WERI-Rb-1 (cell line): ENCODE results near the gene PTPRB.

Experiments used
- DNase-seq: peaks from one replicate; pipeline ENCODE4 v3.0.0-alpha.2; 2020
- H3K27ac ChIP-seq: fragments of 250-450 bp; sonication (Bioruptor Pico); 2 replicates; pipeline ENCODE4 v1.5.1; 2020; ENCODE audit warnings: mild to moderate bottlenecking, moderate library complexity
- H3K27me3 ChIP-seq: fragments of 250-450 bp; sonication (Bioruptor Pico); 2 replicates; pipeline ENCODE4 v1.5.1; 2021; ENCODE audit warnings: mild to moderate bottlenecking, low read depth, moderate library complexity; ENCODE audit not compliant: insufficient read depth, severe bottlenecking
- H3K36me3 ChIP-seq: fragments of 250-450 bp; sonication (Bioruptor Pico); 2 replicates; pipeline ENCODE4 v1.5.1; 2020; ENCODE audit warnings: mild to moderate bottlenecking, moderate library complexity
- H3K4me3 ChIP-seq: 2 replicates; pipeline ENCODE4 v1.5.1; 2011; ENCODE audit warnings: low read depth, mild to moderate bottlenecking, control low read depth, low read length
- H3K9me3 ChIP-seq: fragments of 250-450 bp; sonication (Bioruptor Pico); 2 replicates; pipeline ENCODE4 v1.5.1; 2021; ENCODE audit warnings: mild to moderate bottlenecking, moderate library complexity; ENCODE audit not compliant: severe bottlenecking
- TF ChIP-seq, protein P1 (sequence below): IDR thresholded peaks from 2 replicates; pipeline ENCODE4 v1.5.1; 2011; ENCODE audit warnings: low read depth, mild to moderate bottlenecking, control low read depth, inconsistent platforms, low read length

Gene PTPRB

DNA sequence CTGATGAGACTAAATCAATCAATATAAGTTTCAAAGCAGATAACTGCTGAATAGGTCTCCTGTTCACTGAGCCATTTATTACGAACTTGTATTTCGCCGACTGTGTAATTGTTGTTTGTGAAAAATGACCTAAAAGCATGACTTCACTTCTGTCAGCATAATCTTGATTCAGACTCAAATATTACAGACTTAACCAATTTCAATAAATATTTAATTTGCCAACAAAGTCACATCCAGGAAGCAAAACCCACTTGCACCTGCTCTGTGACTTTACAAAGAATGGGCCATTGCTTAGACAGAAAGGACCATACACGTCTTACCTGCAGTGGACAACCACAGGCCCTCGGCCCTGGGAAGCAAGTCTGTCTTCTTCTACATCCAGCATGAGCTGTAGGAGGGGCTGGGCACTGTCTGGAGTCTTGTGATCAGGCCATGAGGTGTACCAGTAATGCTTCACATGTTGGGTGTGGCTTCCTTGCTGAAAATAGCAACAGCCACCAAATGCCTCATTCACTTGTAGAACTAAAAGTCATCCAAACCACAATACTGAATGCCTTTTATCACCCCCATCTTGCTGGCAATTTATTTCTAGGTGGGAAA is 23.5 kb upstream of the PTPRB start:
- no peak for DNase-seq
- H3K27ac ChIP-seq, result no peak overlapping the region
- no peaks in the 10 kb centered on the region for H3K27me3 ChIP-seq
- TF ChIP-seq, protein P1, sequence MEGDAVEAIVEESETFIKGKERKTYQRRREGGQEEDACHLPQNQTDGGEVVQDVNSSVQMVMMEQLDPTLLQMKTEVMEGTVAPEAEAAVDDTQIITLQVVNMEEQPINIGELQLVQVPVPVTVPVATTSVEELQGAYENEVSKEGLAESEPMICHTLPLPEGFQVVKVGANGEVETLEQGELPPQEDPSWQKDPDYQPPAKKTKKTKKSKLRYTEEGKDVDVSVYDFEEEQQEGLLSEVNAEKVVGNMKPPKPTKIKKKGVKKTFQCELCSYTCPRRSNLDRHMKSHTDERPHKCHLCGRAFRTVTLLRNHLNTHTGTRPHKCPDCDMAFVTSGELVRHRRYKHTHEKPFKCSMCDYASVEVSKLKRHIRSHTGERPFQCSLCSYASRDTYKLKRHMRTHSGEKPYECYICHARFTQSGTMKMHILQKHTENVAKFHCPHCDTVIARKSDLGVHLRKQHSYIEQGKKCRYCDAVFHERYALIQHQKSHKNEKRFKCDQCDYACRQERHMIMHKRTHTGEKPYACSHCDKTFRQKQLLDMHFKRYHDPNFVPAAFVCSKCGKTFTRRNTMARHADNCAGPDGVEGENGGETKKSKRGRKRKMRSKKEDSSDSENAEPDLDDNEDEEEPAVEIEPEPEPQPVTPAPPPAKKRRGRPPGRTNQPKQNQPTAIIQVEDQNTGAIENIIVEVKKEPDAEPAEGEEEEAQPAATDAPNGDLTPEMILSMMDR, result no peak
- H3K4me3 ChIP-seq, result no peak overlapping the region
- no peaks in the 10 kb centered on the region for H3K9me3 ChIP-seq
- no peaks in the 10 kb centered on the region for H3K36me3 ChIP-seq

DNA sequence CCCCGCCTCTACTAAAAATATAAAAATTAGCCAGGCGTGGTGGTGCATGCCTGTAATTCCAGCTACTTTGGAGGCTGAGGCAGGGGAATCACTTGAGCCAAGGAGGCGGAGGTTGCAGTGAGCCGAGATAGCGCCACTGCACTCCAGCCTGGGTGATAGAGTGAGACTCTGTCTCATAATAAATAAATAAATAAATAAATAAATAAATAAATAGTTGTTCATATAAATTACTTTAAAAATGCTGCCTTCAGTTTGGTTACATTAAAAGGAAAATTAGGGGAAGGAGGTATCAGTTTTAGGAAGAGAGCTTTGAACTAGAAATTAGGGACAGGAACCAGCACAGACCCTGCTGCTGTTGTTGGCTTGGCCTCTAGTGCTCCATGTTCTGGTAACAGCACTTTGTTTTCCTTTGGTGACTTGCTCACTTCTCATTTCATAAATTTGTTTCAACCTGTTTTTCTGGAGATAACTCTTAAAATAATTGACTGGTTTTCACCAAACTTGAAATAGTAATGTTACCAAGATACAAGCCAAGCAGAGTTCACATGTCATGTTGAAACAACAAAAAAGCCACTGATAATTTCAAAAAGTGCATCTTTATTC is 22.9 kb upstream of the PTPRB start:
- Histone ChIP-seq H3K4me3 (no peak overlapping the region), H3K27me3 (no peaks in the 10 kb centered on the region), H3K9me3 (no peaks in the 10 kb centered on the region), H3K36me3 (no peaks in the 10 kb centered on the region), H3K27ac (no peak overlapping the region)
- TF ChIP-seq, protein P1, result no peak
- DNase-seq, result no peak

GRCh38 chr12:70659077-70659606 is 21.9 kb upstream of the PTPRB start:
- H3K27me3 ChIP-seq, result no peaks in the 10 kb centered on the region
- no peaks in the 10 kb centered on the region for H3K9me3 ChIP-seq
- no peak for DNase-seq
- TF ChIP-seq, protein P1, result no peak
- no peak overlapping the region for H3K4me3 ChIP-seq
- no peaks in the 10 kb centered on the region for H3K36me3 ChIP-seq
- no peak overlapping the region for H3K27ac ChIP-seq

- Histone ChIP-seq H3K27ac (no peak overlapping the region), H3K36me3 (no peaks in the 10 kb centered on the region), H3K4me3 (no peak overlapping the region), H3K9me3 (no peaks in the 10 kb centered on the region), H3K27me3 (no peaks in the 10 kb centered on the region)
- DNase-seq, result no peak
- TF ChIP-seq, protein P1, result no peak
Measured at GRCh38 chr12:70657616-70658286, 20.5 kb upstream of the PTPRB start.

DNA sequence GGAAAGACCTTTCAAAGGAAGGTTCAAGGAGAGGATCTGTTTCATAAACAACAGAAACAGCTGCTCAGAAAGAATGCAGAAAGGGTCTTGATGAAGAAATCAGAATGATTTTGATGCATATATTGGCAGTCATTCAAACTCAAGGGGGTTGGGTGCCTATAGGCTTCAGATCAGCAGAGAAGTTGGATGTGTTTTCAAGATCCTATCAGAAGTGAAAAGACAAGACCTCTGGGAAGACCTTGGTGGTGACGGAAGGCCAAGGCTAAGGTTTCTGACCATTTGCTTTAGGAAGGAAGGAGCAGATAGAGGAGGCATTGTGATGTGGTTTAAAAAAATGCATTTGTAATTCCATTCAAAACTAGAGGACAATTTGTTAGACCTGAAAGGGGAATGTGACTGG is 15.2 kb upstream of the PTPRB start:
- H3K27ac ChIP-seq, result no peak overlapping the region
- H3K4me3 ChIP-seq, result no peak overlapping the region
- no peaks in the 10 kb centered on the region for H3K27me3 ChIP-seq
- no peak for DNase-seq
- no peaks in the 10 kb centered on the region for H3K9me3 ChIP-seq
- H3K36me3 ChIP-seq, result no peaks in the 10 kb centered on the region
- TF ChIP-seq, protein P1, result no peak
